K562 (cell line): ENCODE data around the gene SNRNP70. TPM values are rescaled to one million over a fixed set of nuclear protein-coding genes. Genes with fewer than 3 reads are reported as not detected.

Source experiments
- CHD4 ChIP-seq: fragments of 200-600 bp; sonication (generic); IDR thresholded peaks from 3 replicates; pipeline ENCODE4 v1.6.1; 2012; ENCODE audit warnings: low read depth, mild to moderate bottlenecking, mixed read lengths, low read length, inconsistent platforms; ENCODE audit not compliant: insufficient read depth, insufficient replicate concordance, poor library complexity, severe bottlenecking
- ETS2 ChIP-seq: IDR thresholded peaks from 2 replicates; pipeline ENCODE4 v1.6.1; 2016; ENCODE audit warnings: borderline replicate concordance, missing genetic modification characterization, mild to moderate bottlenecking, moderate library complexity, missing compliant biosample characterization; ENCODE audit not compliant: poor library complexity, severe bottlenecking
- GABPB1 ChIP-seq: sonication (generic); formaldehyde crosslinking; IDR thresholded peaks from 2 replicates; pipeline ENCODE4 v1.8.0; 2022; ENCODE audit warnings: mild to moderate bottlenecking, missing genetic modification reagents
- MXD1 ChIP-seq: fragments of 250-450 bp; sonication (Bioruptor Pico); IDR thresholded peaks from 2 replicates; pipeline ENCODE4 v1.8.0; 2021; ENCODE audit warnings: borderline replicate concordance, mild to moderate bottlenecking, moderate library complexity; ENCODE audit not compliant: poor library complexity, severe bottlenecking
- NFYB ChIP-seq: IDR thresholded peaks from 2 replicates; pipeline ENCODE4 v1.6.1; 2011; ENCODE audit warnings: mild to moderate bottlenecking, moderate library complexity; ENCODE audit not compliant: insufficient read length; ENCODE audit errors: extremely low read depth
- PCBP2 ChIP-seq: fragments of 200-400 bp; formaldehyde crosslinking; IDR thresholded peaks from 2 replicates; pipeline ENCODE4 v1.6.1; 2018; ENCODE audit warnings: low read length, low read depth, mild to moderate bottlenecking, moderate library complexity; ENCODE audit not compliant: poor library complexity, severe bottlenecking
- PREB ChIP-seq: sonication (generic); formaldehyde crosslinking; IDR thresholded peaks from 2 replicates; pipeline ENCODE4 v1.8.1; 2023; ENCODE audit warnings: mild to moderate bottlenecking, missing genetic modification reagents
- PYGO2 ChIP-seq: fragments of 450-650 bp; IDR thresholded peaks from 2 replicates; pipeline ENCODE4 v1.6.1; 2016; ENCODE audit warnings: mild to moderate bottlenecking, missing genetic modification characterization, moderate library complexity, missing compliant biosample characterization
- RB1 ChIP-seq: fragments of 450-650 bp; IDR thresholded peaks from 2 replicates; pipeline ENCODE4 v1.6.1; 2017; ENCODE audit warnings: low read depth, mild to moderate bottlenecking
- SMC3 ChIP-seq: conservative IDR thresholded peaks from 2 replicates; pipeline ENCODE4 v1.6.1; 2011; ENCODE audit warnings: low read depth, low read length, improper control_type of control experiment; ENCODE audit not compliant: insufficient read depth
- TGIF2 ChIP-seq: sonication (generic); formaldehyde crosslinking; IDR thresholded peaks from 2 replicates; pipeline ENCODE4 v1.8.1; 2022; ENCODE audit warnings: mild to moderate bottlenecking, missing genetic modification reagents, moderate library complexity
- YY1 ChIP-seq, 3 experiments: IDR thresholded peaks; 2 replicates each; pipeline ENCODE4 v1.6.1; 2011; ENCODE audit warnings: low read length in 2 of 3, mild to moderate bottlenecking in 2 of 3, moderate library complexity in 2 of 3, borderline replicate concordance in 1 of 3, control low read depth in 1 of 3, low read depth in 1 of 3; ENCODE audit not compliant: insufficient read depth in 3 of 3, insufficient replicate concordance in 2 of 3, control insufficient read depth in 1 of 3, insufficient read length in 1 of 3; ENCODE audit errors: extremely low read depth in 1 of 3
- polyA plus RNA-seq, 8 experiments: library from polyadenylated mRNA; depleted of rRNA in 4 of 8; stranded (reverse) in 5 of 8; unstranded in 3 of 8; fragments of >200 nt; fragmentation: Nextera tagmentation in 2 of 8; fragmentation: Illumina TruSeq in 1 of 8; extraction: Ambion mirVana in 2 of 8; extraction: Trizol in 1 of 8; gene quantifications; 2 replicates each; pipeline versions ENCODE4 v1.2.1 to v1.2.3, GENCODE V29; 2011 to 2014; ENCODE audit warnings: inconsistent platforms in 1 of 8, missing spikeins in 1 of 8
- total RNA-seq, 7 experiments: library from RNA; depleted of rRNA in 6 of 7; stranded (reverse); fragments of >200 nt in 6 of 7; fragmentation: Illumina TruSeq in 2 of 7; extraction: Trizol in 2 of 7; gene quantifications; 2 replicates each; pipeline versions ENCODE4 v1.2.1 to v1.2.3, GENCODE V29; 2011 to 2021; ENCODE audit warnings: low replicate concordance in 1 of 7
- TF ChIP-seq, protein P1 (sequence below), 3 experiments: fragments of 200-800 bp in 1 of 3; fragments of 250-450 bp in 1 of 3; fragments of 450-650 bp in 1 of 3; sonication (Bioruptor Pico) in 1 of 3; sonication (Bioruptor generic) in 1 of 3; formaldehyde crosslinking in 1 of 3; IDR thresholded peaks; 2 replicates each; pipeline versions ENCODE4 v1.6.1 to v1.8.0; 2016 to 2022; ENCODE audit warnings: mild to moderate bottlenecking in 2 of 3, missing genetic modification characterization in 2 of 3, missing compliant biosample characterization in 1 of 3, moderate library complexity in 1 of 3
- TF ChIP-seq, protein P2 (sequence below), 2 experiments: fragments of 150-350 bp in 1 of 2; IDR thresholded peaks; 2 replicates each; pipeline ENCODE4 v1.6.1; 2012 to 2016; ENCODE audit warnings: low read depth in 2 of 2, low read length in 2 of 2, mild to moderate bottlenecking in 1 of 2, moderate library complexity in 1 of 2

The SNRNP70 gene
- total and polyA plus RNA-seq, 9 of the 15 experiments (the other 6 are each of a cell fraction or from before 2014, with no cell fraction given), result 2.8 to 496 (median 136) TPM

DNA sequence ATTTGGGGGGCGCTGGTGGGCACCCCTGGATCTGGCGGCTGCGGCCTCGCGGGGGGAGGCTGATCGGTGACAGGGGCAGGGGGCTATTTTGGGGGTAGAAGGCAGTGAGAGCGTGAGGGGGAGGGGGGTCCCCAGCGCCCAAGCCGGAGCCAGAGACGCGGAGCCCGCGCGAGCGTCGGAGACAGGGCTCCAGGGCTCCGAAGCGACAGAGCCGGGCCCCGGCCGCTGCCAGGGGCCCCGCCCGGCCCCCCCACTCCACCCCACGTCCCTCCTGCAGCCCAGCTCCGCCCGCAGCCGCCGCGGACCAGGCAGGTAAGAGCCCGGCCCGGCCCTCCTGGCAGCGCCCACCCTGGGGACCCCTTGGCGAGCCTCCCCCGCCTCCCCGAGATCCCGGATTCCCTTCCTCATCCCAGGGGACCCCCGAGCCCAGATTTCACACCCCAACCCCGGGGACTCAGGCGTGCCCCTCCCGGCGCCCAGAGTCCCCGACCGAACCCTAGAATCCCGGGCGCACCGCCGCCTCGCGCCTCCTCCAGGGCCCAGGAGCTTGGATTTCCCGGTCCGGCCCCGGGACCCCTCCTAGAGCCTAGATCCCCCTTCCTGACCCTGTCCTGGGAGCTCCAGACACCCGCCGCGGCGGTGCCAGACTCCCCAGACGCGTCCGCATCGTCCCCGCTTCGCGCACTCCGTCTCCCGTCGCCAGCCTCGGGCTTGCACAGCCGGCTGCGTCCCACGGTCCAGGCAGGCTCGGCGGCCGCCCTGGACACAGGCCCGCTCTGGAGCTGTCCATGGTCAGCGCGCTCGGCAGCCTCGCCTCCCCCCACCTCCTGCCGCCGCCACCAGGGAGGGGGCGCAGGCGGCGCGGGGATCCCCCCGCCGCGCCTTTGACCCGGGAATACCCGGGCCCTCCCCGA lies 34.4 kb downstream of the SNRNP70 start, which contains the start of gene PPFIA3 (continued):
- TF ChIP-seq YY1 (IDR thresholded peaks at IDR 0.05; ENCODE audit: borderline replicate concordance in 1 of 3, control insufficient read depth in 1 of 3, extremely low read depth in 1 of 3, insufficient read depth in 3 of 3, insufficient read length in 1 of 3, insufficient replicate concordance in 2 of 3, low read depth in 1 of 3, low read length in 2 of 3), result peak in 1 of 3 experiments; percentile 9
- TF ChIP-seq NFYB, result no peak
- TF ChIP-seq GABPB1, result no peak
- TF ChIP-seq SMC3, result no peak
- TF ChIP-seq, protein P1, sequence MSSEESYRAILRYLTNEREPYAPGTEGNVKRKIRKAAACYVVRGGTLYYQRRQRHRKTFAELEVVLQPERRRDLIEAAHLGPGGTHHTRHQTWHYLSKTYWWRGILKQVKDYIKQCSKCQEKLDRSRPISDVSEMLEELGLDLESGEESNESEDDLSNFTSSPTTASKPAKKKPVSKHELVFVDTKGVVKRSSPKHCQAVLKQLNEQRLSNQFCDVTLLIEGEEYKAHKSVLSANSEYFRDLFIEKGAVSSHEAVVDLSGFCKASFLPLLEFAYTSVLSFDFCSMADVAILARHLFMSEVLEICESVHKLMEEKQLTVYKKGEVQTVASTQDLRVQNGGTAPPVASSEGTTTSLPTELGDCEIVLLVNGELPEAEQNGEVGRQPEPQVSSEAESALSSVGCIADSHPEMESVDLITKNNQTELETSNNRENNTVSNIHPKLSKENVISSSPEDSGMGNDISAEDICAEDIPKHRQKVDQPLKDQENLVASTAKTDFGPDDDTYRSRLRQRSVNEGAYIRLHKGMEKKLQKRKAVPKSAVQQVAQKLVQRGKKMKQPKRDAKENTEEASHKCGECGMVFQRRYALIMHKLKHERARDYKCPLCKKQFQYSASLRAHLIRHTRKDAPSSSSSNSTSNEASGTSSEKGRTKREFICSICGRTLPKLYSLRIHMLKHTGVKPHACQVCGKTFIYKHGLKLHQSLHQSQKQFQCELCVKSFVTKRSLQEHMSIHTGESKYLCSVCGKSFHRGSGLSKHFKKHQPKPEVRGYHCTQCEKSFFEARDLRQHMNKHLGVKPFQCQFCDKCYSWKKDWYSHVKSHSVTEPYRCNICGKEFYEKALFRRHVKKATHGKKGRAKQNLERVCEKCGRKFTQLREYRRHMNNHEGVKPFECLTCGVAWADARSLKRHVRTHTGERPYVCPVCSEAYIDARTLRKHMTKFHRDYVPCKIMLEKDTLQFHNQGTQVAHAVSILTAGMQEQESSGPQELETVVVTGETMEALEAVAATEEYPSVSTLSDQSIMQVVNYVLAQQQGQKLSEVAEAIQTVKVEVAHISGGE (CRISPR knock-in tag; IDR thresholded peaks at IDR 0.05), result no peak
- no peak for TF ChIP-seq PCBP2
- TF ChIP-seq, protein P2, sequence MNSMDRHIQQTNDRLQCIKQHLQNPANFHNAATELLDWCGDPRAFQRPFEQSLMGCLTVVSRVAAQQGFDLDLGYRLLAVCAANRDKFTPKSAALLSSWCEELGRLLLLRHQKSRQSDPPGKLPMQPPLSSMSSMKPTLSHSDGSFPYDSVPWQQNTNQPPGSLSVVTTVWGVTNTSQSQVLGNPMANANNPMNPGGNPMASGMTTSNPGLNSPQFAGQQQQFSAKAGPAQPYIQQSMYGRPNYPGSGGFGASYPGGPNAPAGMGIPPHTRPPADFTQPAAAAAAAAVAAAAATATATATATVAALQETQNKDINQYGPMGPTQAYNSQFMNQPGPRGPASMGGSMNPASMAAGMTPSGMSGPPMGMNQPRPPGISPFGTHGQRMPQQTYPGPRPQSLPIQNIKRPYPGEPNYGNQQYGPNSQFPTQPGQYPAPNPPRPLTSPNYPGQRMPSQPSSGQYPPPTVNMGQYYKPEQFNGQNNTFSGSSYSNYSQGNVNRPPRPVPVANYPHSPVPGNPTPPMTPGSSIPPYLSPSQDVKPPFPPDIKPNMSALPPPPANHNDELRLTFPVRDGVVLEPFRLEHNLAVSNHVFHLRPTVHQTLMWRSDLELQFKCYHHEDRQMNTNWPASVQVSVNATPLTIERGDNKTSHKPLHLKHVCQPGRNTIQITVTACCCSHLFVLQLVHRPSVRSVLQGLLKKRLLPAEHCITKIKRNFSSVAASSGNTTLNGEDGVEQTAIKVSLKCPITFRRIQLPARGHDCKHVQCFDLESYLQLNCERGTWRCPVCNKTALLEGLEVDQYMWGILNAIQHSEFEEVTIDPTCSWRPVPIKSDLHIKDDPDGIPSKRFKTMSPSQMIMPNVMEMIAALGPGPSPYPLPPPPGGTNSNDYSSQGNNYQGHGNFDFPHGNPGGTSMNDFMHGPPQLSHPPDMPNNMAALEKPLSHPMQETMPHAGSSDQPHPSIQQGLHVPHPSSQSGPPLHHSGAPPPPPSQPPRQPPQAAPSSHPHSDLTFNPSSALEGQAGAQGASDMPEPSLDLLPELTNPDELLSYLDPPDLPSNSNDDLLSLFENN (IDR thresholded peaks at IDR 0.05; ENCODE audit: low read depth in 2 of 2, low read length in 2 of 2), result no peak
- no peak for TF ChIP-seq ETS2
- no peak for TF ChIP-seq PYGO2 (tag)
- TF ChIP-seq TGIF2 (CRISPR knock-in tag), result no peak; the same call in 1 of the 2 replicates
- no peak for TF ChIP-seq CHD4
- TF ChIP-seq MXD1 (CRISPR knock-in tag), result no peak
- TF ChIP-seq PREB (CRISPR knock-in tag), result no peak
- peak; percentile 54; the same call in 1 of the 2 replicates for TF ChIP-seq RB1
